Mucosa of rectum (tissue), 2 donors: Measurements from ENCODE around the gene NANOS3.
"Not testable (repeated sequence)": the region's sequence is repeated elsewhere in the genome, so short reads cannot be mapped to it uniquely, and the experiment has no call there.

Experiments
- H3K27ac ChIP-seq, 2 donors: one replicate each; pipeline ENCODE4 v1.7.0; 2013; ENCODE audit warnings: inconsistent platforms in 2 of 2, low read depth in 2 of 2, low read length in 2 of 2
- H3K27me3 ChIP-seq, 2 donors: one replicate each; pipeline ENCODE4 v1.7.0; 2013; ENCODE audit warnings: low read length in 2 of 2; ENCODE audit not compliant: control insufficient read depth in 2 of 2, insufficient read depth in 2 of 2
- H3K36me3 ChIP-seq, 2 donors: one replicate each; pipeline ENCODE4 v1.7.0; 2013; ENCODE audit warnings: low read length in 2 of 2; ENCODE audit not compliant: control insufficient read depth in 2 of 2, insufficient read depth in 2 of 2
- H3K4me1 ChIP-seq, 2 donors: one replicate each; pipeline ENCODE4 v1.7.0; 2013; ENCODE audit warnings: low read length in 2 of 2, mild to moderate bottlenecking in 1 of 2; ENCODE audit not compliant: control insufficient read depth in 2 of 2, insufficient read depth in 2 of 2
- H3K4me3 ChIP-seq, 2 donors: one replicate each; pipeline ENCODE4 v1.7.0; 2013; ENCODE audit warnings: low read length in 2 of 2
- H3K9ac ChIP-seq, 2 donors: one replicate each; pipeline ENCODE4 v1.7.0; 2013; ENCODE audit warnings: low read length in 2 of 2, low read depth in 1 of 2, mild to moderate bottlenecking in 1 of 2
- H3K9me3 ChIP-seq, 2 donors: one replicate each; pipeline ENCODE4 v1.7.0; 2013; ENCODE audit warnings: low read length in 2 of 2; ENCODE audit not compliant: control insufficient read depth in 2 of 2
- donor health status: healthy.
- donor health status: Normal muscosa, but diverticular disease.

The NANOS3 gene

GRCh38 chr19:13920524-13920923 lies 43.6 kb downstream of the NANOS3 start:
- no peak overlapping the region for H3K27ac ChIP-seq
- H3K4me1 ChIP-seq: peaks cover 0 to 6% of the 10 kb centered on the region in 2 donors
- no peak overlapping the region for H3K4me3 ChIP-seq
- no peak overlapping the region for H3K9ac ChIP-seq
- no peaks in the 10 kb centered on the region for H3K27me3 ChIP-seq
- H3K36me3 ChIP-seq: peaks cover 50 to 62% of the 10 kb centered on the region in 2 donors
- peaks cover 0 to 3% of the 10 kb centered on the region in 2 donors for H3K9me3 ChIP-seq

- Histone ChIP-seq H3K27ac (no peak overlapping the region), H3K36me3 (peaks cover 52 to 64% of the 10 kb centered on the region in 2 donors), H3K9ac (no peak overlapping the region), H3K9me3 (peaks cover 0 to 3% of the 10 kb centered on the region in 2 donors), H3K4me1 (peaks cover 0 to 6% of the 10 kb centered on the region in 2 donors), H3K27me3 (no peaks in the 10 kb centered on the region), H3K4me3 (no peak overlapping the region)
Measured at GRCh38 chr19:13920940-13921747, 44.2 kb downstream of the NANOS3 start.

- H3K4me3 ChIP-seq, H3K9me3 ChIP-seq, H3K27ac ChIP-seq, H3K4me1 ChIP-seq, H3K27me3 ChIP-seq, H3K9ac ChIP-seq: not testable (repeated sequence)
- H3K36me3 ChIP-seq: peaks cover 61 to 73% of the 10 kb centered on the region in 2 donors
Measured at GRCh38 chr19:13922118-13922517, 45.2 kb downstream of the NANOS3 start.

- no peak overlapping the region for H3K9ac ChIP-seq
- no peak overlapping the region for H3K27ac ChIP-seq
- peaks cover 58 to 77% of the 10 kb centered on the region in 2 donors for H3K36me3 ChIP-seq
Measured at GRCh38 chr19:13923194-13923987, 46.5 kb downstream of the NANOS3 start.

GRCh38 chr19:13926010-13926409 lies 49.1 kb downstream of the NANOS3 start:
- Histone ChIP-seq H3K9me3 (peaks cover 0 to under 1% of the 10 kb centered on the region in 2 donors), H3K36me3 (peaks cover 42 to 54% of the 10 kb centered on the region in 2 donors), H3K4me1 (no peaks in the 10 kb centered on the region), H3K27me3 (no peaks in the 10 kb centered on the region), H3K4me3 (no peak overlapping the region), H3K9ac (no peak overlapping the region), H3K27ac (no peak overlapping the region)

More at GRCh38 chr19:13923194-13923987, 46.5 kb downstream of the NANOS3 start:
- Histone ChIP-seq H3K4me3 (no peak overlapping the region), H3K27me3 (no peaks in the 10 kb centered on the region), H3K4me1 (no peaks in the 10 kb centered on the region), H3K9me3 (peaks cover 0 to 3% of the 10 kb centered on the region in 2 donors)

GRCh38 chr19:13926715-13927114 lies 49.8 kb downstream of the NANOS3 start:
- Histone ChIP-seq H3K27me3 (no peaks in the 10 kb centered on the region), H3K9ac (no peak overlapping the region), H3K27ac (no peak overlapping the region), H3K9me3 (no peaks in the 10 kb centered on the region), H3K36me3 (peaks cover 39 to 47% of the 10 kb centered on the region in 2 donors), H3K4me3 (no peak overlapping the region), H3K4me1 (no peaks in the 10 kb centered on the region)

- Histone ChIP-seq H3K27ac (no peak overlapping the region), H3K36me3 (peaks cover 23 to 31% of the 10 kb centered on the region in 2 donors)
Measured at GRCh38 chr19:13929340-13929739, 52.4 kb downstream of the NANOS3 start.

GRCh38 chr19:13929956-13930355 lies 53.0 kb downstream of the NANOS3 start:
- Histone ChIP-seq H3K27ac (no peak overlapping the region), H3K4me1 (peaks cover 0 to 4% of the 10 kb centered on the region in 2 donors), H3K36me3 (peaks cover 19 to 26% of the 10 kb centered on the region in 2 donors), H3K9ac (no peak overlapping the region), H3K27me3 (peaks cover 2 to 4% of the 10 kb centered on the region in 2 donors), H3K9me3 (no peaks in the 10 kb centered on the region), H3K4me3 (no peak overlapping the region)

More at GRCh38 chr19:13929340-13929739, 52.4 kb downstream of the NANOS3 start:
- peaks cover 0 to 2% of the 10 kb centered on the region in 2 donors for H3K4me1 ChIP-seq
- H3K27me3 ChIP-seq: no peaks in the 10 kb centered on the region
- H3K4me3 ChIP-seq: no peak overlapping the region
- H3K9me3 ChIP-seq: no peaks in the 10 kb centered on the region
- H3K9ac ChIP-seq: no peak overlapping the region
